Measurements from ENCODE around the gene PRKCB. TPM values are rescaled to one million over a fixed set of nuclear protein-coding genes. Genes with fewer than 3 reads are reported as not detected.

Gene PRKCB
- total and polyA plus RNA-seq, 2 of the 8 experiments (the other 6 are each of a cell fraction or from before 2014, with no cell fraction given) = 7.1 to 12.1 TPM

GRCh38 chr16:23836404-23837311, 875 bp downstream of the PRKCB start (continued):
- TF ChIP-seq EZH2 (IDR thresholded peaks at IDR 0.05; ENCODE audit: low read depth, low read length, severe bottlenecking) (peak; percentile 24), SUZ12 (IDR thresholded peaks at IDR 0.05; ENCODE audit: low read length) (peak; percentile 43; the same call in 1 of the 2 replicates), TAF1 (IDR thresholded peaks at IDR 0.05; ENCODE audit: low read depth, low read length) (no peak), PHF8 (conservative IDR thresholded peaks at IDR 0.05; ENCODE audit: low read depth, low read length) (0 out of 2 replicates have a peak, but pooled peaks have one; percentile 20), RAD21 (IDR thresholded peaks at IDR 0.05 in 1 of 2, conservative IDR thresholded peaks at IDR 0.05 in 1 of 2; ENCODE audit: low read depth in 2 of 2, low read length in 2 of 2) (peak; percentile 40 to 56; a peak in 3 of 4 replicates), RFX5 (IDR thresholded peaks at IDR 0.05; ENCODE audit: borderline replicate concordance, low read depth, low read length) (no peak), ATF2 (IDR thresholded peaks at IDR 0.05; ENCODE audit: low read length) (no peak), E2F6 (IDR thresholded peaks at IDR 0.05) (no peak), SP1 (IDR thresholded peaks at IDR 0.05; ENCODE audit: low read depth, low read length) (no peak), KDM4A (IDR thresholded peaks at IDR 0.05; ENCODE audit: low read depth, low read length, severe bottlenecking) (peak; percentile 96), KDM5A (IDR thresholded peaks at IDR 0.05; ENCODE audit: low read length) (no peak), HDAC6 (IDR thresholded peaks at IDR 0.05; ENCODE audit: low read depth, low read length) (no peak), MAFK (IDR thresholded peaks at IDR 0.05; ENCODE audit: low read depth, low read length) (no peak), JUND (IDR thresholded peaks at IDR 0.05; ENCODE audit: low read length) (no peak), BRCA1 (IDR thresholded peaks at IDR 0.05; ENCODE audit: low read depth, low read length) (no peak), SIX5 (IDR thresholded peaks at IDR 0.05; ENCODE audit: low read depth, low read length) (no peak), CREB1 (IDR thresholded peaks at IDR 0.05) (0 out of 2 replicates have a peak, but pooled peaks have one; percentile 28), POU5F1 (IDR thresholded peaks at IDR 0.05; ENCODE audit: low read depth, low read length) (no peak), CBX5 (IDR thresholded peaks at IDR 0.05; ENCODE audit: low read depth, low read length) (no peak)
